Measurements from ENCODE around the gene CD180. TPM values are rescaled to one million over a fixed set of nuclear protein-coding genes. Genes with fewer than 3 reads are reported as not detected.
A peak's percentile ranks its signal among the peaks of the same experiment; 100 is the strongest.

The CD180 gene
- total RNA-seq, 3 donors from 2014 or later: 0.98 to 4.6 (median 2.8) TPM

- Histone ChIP-seq H3K36me3 (no peaks in the 10 kb centered on the region), H3K4me3 (no peak overlapping the region), H3K27ac (no peak overlapping the region), H3K4me1 (no peaks in the 10 kb centered on the region), H3K27me3 (no peaks in the 10 kb centered on the region), H3K9me3 (no peaks in the 10 kb centered on the region)
- DNase-seq (ENCODE audit: low spot score in 2 of 2): no peak
- intact Hi-C loops (cut with DNase I; ENCODE audit: low total_unique reads): no loop called here
- TF ChIP-seq CTCF (IDR thresholded peaks at IDR 0.05) (no peak), POLR2AphosphoS5 (IDR thresholded peaks at IDR 0.05) (no peak), POLR2A (IDR thresholded peaks at IDR 0.05) (no peak)
Measured at GRCh38 chr5:67221487-67222242, 25.1 kb upstream of the CD180 start.

- H3K4me3 ChIP-seq: no peak overlapping the region
- intact Hi-C loops (cut with DNase I; ENCODE audit: low total_unique reads): no loop called here
- peak overlapping the region; percentile 84 to 90 for H3K27ac ChIP-seq
- no peak for DNase-seq (ENCODE audit: low spot score in 2 of 2)
- H3K27me3 ChIP-seq: no peaks in the 10 kb centered on the region
- H3K9me3 ChIP-seq: no peaks in the 10 kb centered on the region
- no peak for TF ChIP-seq CTCF (IDR thresholded peaks at IDR 0.05)
- H3K36me3 ChIP-seq: no peaks in the 10 kb centered on the region
- no peaks in the 10 kb centered on the region for H3K4me1 ChIP-seq
Measured at GRCh38 chr5:67216564-67216963, 20.0 kb upstream of the CD180 start.

GRCh38 chr5:67215519-67216471 is 19.2 kb upstream of the CD180 start:
- peak; percentile 73 to 75 for DNase-seq (ENCODE audit: low spot score in 2 of 2)
- Histone ChIP-seq H3K4me1 (no peaks in the 10 kb centered on the region), H3K27me3 (no peaks in the 10 kb centered on the region), H3K27ac (peak overlapping the region; percentile 84 to 90), H3K9me3 (no peaks in the 10 kb centered on the region), H3K4me3 (peak overlapping the region in 2 of 3 donors; percentile 23 to 55), H3K36me3 (no peaks in the 10 kb centered on the region)
- intact Hi-C loops (cut with DNase I; ENCODE audit: low total_unique reads): no loop called here
- TF ChIP-seq CTCF (IDR thresholded peaks at IDR 0.05) (no peak), POLR2AphosphoS5 (IDR thresholded peaks at IDR 0.05) (peak in 1 of 3 donors; percentile 50)

GRCh38 chr5:67214707-67215447 is 18.3 kb upstream of the CD180 start:
- Histone ChIP-seq H3K27me3 (no peaks in the 10 kb centered on the region), H3K4me3 (no peak overlapping the region), H3K9me3 (no peaks in the 10 kb centered on the region), H3K27ac (peak overlapping the region; percentile 84 to 90), H3K4me1 (no peaks in the 10 kb centered on the region), H3K36me3 (no peaks in the 10 kb centered on the region)
- peak; percentile 71 to 83 for DNase-seq (ENCODE audit: low spot score in 2 of 2)
- intact Hi-C loops (cut with DNase I; ENCODE audit: low total_unique reads): no loop called here
- TF ChIP-seq CTCF (IDR thresholded peaks at IDR 0.05) (peak in 2 of 3 donors; percentile 21 to 27), POLR2AphosphoS5 (IDR thresholded peaks at IDR 0.05) (no peak), POLR2A (IDR thresholded peaks at IDR 0.05) (no peak)

All from breast epithelium (tissue), 4 donors.